HepG2 (cell line): ENCODE measurements around the gene NPHP3. TPM values are rescaled to one million over a fixed set of nuclear protein-coding genes. Genes with fewer than 3 reads are reported as not detected.

Experiments
- DNMT1 ChIP-seq: sonication (generic); formaldehyde crosslinking; IDR thresholded peaks from 2 replicates; pipeline ENCODE4 v1.5.1; 2020; ENCODE audit warnings: mild to moderate bottlenecking, missing genetic modification reagents
- GATAD1 ChIP-seq: IDR thresholded peaks from 2 replicates; pipeline ENCODE4 v1.6.1; 2016; ENCODE audit warnings: missing genetic modification reagents, missing compliant biosample characterization
- HNF1B ChIP-seq: sonication (generic); formaldehyde crosslinking; IDR thresholded peaks from 2 replicates; pipeline ENCODE4 v1.5.1; 2020; ENCODE audit warnings: mild to moderate bottlenecking, moderate library complexity, missing genetic modification reagents
- HOXA5 ChIP-seq: sonication (generic); formaldehyde crosslinking; IDR thresholded peaks from 2 replicates; pipeline ENCODE4 v1.4.0; 2020; ENCODE audit warnings: missing genetic modification reagents
- KLF12 ChIP-seq: sonication (generic); formaldehyde crosslinking; IDR thresholded peaks from 2 replicates; pipeline ENCODE4 v1.4.0; 2020; ENCODE audit warnings: missing genetic modification reagents, borderline replicate concordance
- MED13 ChIP-seq: sonication (generic); formaldehyde crosslinking; IDR thresholded peaks from 2 replicates; pipeline ENCODE4 v1.5.0; 2020; ENCODE audit warnings: missing genetic modification reagents
- MTA1 ChIP-seq: sonication (generic); formaldehyde crosslinking; IDR thresholded peaks from 2 replicates; pipeline ENCODE4 v1.4.0; 2020; ENCODE audit warnings: missing genetic modification reagents, mild to moderate bottlenecking, borderline replicate concordance
- SALL2 ChIP-seq: sonication (generic); formaldehyde crosslinking; IDR thresholded peaks from 2 replicates; pipeline ENCODE4 v1.8.1; 2023; ENCODE audit warnings: mild to moderate bottlenecking, missing genetic modification reagents, inconsistent platforms
- ZSCAN31 ChIP-seq: sonication (generic); formaldehyde crosslinking; IDR thresholded peaks from 2 replicates; pipeline ENCODE4 v1.5.0; 2020; ENCODE audit warnings: low read depth, mild to moderate bottlenecking, missing genetic modification reagents
- polyA plus RNA-seq, 8 experiments: library from polyadenylated mRNA; depleted of rRNA in 3 of 8; stranded (reverse) in 7 of 8; unstranded in 1 of 8; fragments of >200 nt; fragmentation: Illumina TruSeq in 4 of 8; extraction: Trizol in 4 of 8; gene quantifications; 2 replicates each; pipeline versions ENCODE4 v1.2.1 to v1.2.3, GENCODE V29; 2011 to 2016; ENCODE audit warnings: low read depth in 4 of 8, missing spikeins in 1 of 8, mixed read lengths in 1 of 8; ENCODE audit not compliant: insufficient read depth in 1 of 8
- total RNA-seq, 5 experiments: library from RNA; depleted of rRNA; stranded (reverse); fragments of >200 nt; fragmentation: Illumina TruSeq; extraction: Trizol; gene quantifications; 2 replicates each; pipeline ENCODE4 v1.2.3, GENCODE V29; 2016; ENCODE audit warnings: low read depth in 1 of 5
- TF ChIP-seq, protein P1 (sequence below): sonication (generic); formaldehyde crosslinking; IDR thresholded peaks from 2 replicates; pipeline ENCODE4 v1.4.0; 2020; ENCODE audit warnings: missing genetic modification reagents
- TF ChIP-seq, protein P2 (sequence below): sonication (generic); formaldehyde crosslinking; IDR thresholded peaks from 2 replicates; pipeline ENCODE4 v1.4.0; 2020; ENCODE audit warnings: missing genetic modification reagents, borderline replicate concordance
- TF ChIP-seq, protein P3 (sequence below): sonication (generic); formaldehyde crosslinking; IDR thresholded peaks from 2 replicates; pipeline ENCODE4 v1.4.0; 2020; ENCODE audit warnings: mild to moderate bottlenecking, missing genetic modification reagents

Gene NPHP3
- total and polyA plus RNA-seq, 2 of the 13 experiments (the other 11 are each of a cell fraction or from before 2014, with no cell fraction given), result 11.0 to 20.2 TPM

DNA sequence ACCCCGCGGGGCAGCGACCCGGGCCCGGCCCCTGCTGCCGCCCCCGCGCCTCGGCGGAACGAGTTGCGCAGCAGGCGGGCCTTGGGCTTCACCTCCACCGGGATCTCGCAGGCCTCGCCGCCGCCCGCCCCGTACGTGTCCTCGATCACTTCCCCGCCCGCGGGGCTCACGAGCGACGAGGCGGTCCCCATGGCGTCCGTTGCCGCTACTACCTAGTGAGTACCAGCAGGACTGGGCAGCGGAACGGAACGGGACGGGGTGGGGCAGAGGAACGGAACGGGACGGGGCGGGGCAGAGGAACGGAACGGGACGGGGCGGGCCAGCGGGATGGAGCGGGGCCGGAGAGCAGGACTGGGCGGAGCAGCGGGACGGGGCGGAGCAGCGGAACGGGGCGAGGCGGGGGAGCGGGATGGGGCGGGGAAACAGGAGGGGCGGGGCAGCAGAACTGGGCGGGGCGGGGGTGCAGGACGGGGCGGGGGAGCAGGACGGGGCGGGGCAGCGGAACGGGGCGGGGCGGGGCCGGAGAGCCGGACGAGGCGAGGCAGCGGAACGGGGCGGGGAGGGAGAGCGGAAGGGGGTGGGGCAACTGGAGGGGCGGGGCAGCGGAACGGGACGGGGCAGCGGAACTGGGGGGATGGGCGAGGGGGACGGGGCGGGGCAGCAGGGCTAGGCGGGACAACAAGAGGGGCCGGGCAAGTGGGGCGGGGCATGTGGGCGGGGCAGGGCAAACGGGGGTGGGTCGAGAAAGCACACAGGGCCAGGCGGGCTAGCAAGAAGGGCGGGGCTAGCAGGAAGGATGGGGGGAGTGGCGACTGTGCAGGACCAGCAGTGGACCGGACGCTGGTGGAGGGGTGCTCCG lies at the start of gene NPHP3 (continued):
- TF ChIP-seq HNF1B (CRISPR knock-in tag) (peak; percentile 43; the same call in 1 of the 2 replicates), GATAD1 (CRISPR knock-in tag) (peak; percentile 28; the same call in 1 of the 2 replicates), SALL2 (CRISPR knock-in tag) (0 out of 2 replicates have a peak, but pooled peaks have one; percentile 51), MTA1 (CRISPR knock-in tag) (peak; percentile 41; the same call in 1 of the 2 replicates), HOXA5 (0 out of 2 replicates have a peak, but pooled peaks have one; percentile 37), KLF12 (CRISPR knock-in tag) (peak; percentile 69; the same call in 1 of the 2 replicates), ZSCAN31 (0 out of 2 replicates have a peak, but pooled peaks have one; percentile 40), MED13 (CRISPR knock-in tag) (peak; percentile 45; the same call in 1 of the 2 replicates), DNMT1 (0 out of 2 replicates have a peak, but pooled peaks have one; percentile 27)
- TF ChIP-seq, protein P1, sequence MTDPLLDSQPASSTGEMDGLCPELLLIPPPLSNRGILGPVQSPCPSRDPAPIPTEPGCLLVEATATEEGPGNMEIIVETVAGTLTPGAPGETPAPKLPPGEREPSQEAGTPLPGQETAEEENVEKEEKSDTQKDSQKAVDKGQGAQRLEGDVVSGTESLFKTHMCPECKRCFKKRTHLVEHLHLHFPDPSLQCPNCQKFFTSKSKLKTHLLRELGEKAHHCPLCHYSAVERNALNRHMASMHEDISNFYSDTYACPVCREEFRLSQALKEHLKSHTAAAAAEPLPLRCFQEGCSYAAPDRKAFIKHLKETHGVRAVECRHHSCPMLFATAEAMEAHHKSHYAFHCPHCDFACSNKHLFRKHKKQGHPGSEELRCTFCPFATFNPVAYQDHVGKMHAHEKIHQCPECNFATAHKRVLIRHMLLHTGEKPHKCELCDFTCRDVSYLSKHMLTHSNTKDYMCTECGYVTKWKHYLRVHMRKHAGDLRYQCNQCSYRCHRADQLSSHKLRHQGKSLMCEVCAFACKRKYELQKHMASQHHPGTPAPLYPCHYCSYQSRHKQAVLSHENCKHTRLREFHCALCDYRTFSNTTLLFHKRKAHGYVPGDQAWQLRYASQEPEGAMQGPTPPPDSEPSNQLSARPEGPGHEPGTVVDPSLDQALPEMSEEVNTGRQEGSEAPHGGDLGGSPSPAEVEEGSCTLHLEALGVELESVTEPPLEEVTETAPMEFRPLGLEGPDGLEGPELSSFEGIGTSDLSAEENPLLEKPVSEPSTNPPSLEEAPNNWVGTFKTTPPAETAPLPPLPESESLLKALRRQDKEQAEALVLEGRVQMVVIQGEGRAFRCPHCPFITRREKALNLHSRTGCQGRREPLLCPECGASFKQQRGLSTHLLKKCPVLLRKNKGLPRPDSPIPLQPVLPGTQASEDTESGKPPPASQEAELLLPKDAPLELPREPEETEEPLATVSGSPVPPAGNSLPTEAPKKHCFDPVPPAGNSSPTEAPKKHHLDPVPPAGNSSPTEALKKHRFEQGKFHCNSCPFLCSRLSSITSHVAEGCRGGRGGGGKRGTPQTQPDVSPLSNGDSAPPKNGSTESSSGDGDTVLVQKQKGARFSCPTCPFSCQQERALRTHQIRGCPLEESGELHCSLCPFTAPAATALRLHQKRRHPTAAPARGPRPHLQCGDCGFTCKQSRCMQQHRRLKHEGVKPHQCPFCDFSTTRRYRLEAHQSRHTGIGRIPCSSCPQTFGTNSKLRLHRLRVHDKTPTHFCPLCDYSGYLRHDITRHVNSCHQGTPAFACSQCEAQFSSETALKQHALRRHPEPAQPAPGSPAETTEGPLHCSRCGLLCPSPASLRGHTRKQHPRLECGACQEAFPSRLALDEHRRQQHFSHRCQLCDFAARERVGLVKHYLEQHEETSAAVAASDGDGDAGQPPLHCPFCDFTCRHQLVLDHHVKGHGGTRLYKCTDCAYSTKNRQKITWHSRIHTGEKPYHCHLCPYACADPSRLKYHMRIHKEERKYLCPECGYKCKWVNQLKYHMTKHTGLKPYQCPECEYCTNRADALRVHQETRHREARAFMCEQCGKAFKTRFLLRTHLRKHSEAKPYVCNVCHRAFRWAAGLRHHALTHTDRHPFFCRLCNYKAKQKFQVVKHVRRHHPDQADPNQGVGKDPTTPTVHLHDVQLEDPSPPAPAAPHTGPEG (CRISPR knock-in tag), result 0 out of 2 replicates have a peak, but pooled peaks have one; percentile 82
- TF ChIP-seq, protein P2, sequence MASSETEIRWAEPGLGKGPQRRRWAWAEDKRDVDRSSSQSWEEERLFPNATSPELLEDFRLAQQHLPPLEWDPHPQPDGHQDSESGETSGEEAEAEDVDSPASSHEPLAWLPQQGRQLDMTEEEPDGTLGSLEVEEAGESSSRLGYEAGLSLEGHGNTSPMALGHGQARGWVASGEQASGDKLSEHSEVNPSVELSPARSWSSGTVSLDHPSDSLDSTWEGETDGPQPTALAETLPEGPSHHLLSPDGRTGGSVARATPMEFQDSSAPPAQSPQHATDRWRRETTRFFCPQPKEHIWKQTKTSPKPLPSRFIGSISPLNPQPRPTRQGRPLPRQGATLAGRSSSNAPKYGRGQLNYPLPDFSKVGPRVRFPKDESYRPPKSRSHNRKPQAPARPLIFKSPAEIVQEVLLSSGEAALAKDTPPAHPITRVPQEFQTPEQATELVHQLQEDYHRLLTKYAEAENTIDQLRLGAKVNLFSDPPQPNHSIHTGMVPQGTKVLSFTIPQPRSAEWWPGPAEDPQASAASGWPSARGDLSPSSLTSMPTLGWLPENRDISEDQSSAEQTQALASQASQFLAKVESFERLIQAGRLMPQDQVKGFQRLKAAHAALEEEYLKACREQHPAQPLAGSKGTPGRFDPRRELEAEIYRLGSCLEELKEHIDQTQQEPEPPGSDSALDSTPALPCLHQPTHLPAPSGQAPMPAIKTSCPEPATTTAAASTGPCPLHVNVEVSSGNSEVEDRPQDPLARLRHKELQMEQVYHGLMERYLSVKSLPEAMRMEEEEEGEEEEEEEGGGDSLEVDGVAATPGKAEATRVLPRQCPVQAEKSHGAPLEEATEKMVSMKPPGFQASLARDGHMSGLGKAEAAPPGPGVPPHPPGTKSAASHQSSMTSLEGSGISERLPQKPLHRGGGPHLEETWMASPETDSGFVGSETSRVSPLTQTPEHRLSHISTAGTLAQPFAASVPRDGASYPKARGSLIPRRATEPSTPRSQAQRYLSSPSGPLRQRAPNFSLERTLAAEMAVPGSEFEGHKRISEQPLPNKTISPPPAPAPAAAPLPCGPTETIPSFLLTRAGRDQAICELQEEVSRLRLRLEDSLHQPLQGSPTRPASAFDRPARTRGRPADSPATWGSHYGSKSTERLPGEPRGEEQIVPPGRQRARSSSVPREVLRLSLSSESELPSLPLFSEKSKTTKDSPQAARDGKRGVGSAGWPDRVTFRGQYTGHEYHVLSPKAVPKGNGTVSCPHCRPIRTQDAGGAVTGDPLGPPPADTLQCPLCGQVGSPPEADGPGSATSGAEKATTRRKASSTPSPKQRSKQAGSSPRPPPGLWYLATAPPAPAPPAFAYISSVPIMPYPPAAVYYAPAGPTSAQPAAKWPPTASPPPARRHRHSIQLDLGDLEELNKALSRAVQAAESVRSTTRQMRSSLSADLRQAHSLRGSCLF (CRISPR knock-in tag), result no peak
- TF ChIP-seq, protein P3, sequence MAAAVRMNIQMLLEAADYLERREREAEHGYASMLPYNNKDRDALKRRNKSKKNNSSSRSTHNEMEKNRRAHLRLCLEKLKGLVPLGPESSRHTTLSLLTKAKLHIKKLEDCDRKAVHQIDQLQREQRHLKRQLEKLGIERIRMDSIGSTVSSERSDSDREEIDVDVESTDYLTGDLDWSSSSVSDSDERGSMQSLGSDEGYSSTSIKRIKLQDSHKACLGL (CRISPR knock-in tag), result 0 out of 2 replicates have a peak, but pooled peaks have one; percentile 10
